ENCODE measurements around the gene NLRP9. TPM values are rescaled to one million over a fixed set of nuclear protein-coding genes. Genes with fewer than 3 reads are reported as not detected.
"Not testable (repeated sequence)": the region's sequence is repeated elsewhere in the genome, so short reads cannot be mapped to it uniquely, and the experiment has no call there.

NLRP9 gene
- not detected for total RNA-seq

DNA sequence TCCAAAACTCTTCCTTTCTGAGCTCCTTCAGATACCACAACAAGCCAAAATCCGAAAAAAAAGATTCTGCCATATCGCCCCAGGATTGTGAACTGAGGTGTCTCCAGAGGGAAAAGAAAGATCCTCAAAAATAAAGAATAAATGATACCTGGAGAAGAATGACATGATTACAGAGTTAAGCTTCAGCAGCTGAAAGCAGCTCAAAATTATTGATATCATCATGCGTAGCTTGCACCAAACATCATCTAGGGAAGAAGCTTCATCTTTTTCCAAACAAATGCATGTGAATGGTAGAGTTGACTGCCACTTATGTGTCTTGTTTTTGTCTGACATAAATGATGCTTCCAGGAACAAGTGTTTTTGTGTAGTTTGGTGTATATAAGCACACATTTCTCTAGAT is at the start of gene NLRP9:
Gene NLRP9 (minus strand): TSS at position 101 of the 400 bp plus-strand sequence. CDS start 28 bp downstream, at position 73.
- Mint-ChIP-seq H3K4me3 (no peak within 1 kb of the TSS), H3K4me1 (ENCODE audit: low read depth) (no peaks in the 10 kb centered on the region), H3K9me3 (no peaks in the 10 kb centered on the region), H3K27ac (no peak within 1 kb of the TSS), H3K27me3 (ENCODE audit: low read depth) (peaks cover 7% of the 10 kb centered on the region), H3K36me3 (ENCODE audit: low read depth) (no peaks in the 10 kb centered on the region)
- DNase-seq: no peak
- CTCF ChIA-PET: no interaction called here
- intact Hi-C loops (cut with micrococcal nuclease): no loop called here

DNA sequence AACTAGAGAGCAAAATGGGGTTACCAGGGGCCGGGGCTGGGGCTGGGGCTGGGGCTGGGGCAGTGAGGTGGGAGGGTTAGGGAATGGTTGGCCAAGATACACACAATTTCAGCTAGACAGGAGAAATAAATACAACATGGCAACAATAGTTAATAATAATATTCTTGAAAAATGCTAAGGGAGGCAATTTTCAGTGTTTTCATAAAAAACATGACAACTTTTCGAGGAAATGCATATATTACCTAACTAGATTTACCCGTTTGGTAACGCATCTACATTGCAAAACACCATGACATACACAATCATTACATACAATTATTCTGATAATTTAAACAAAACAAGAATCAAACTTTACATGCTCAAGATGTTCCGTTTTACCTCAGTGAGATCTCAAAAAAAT is 42.9 kb upstream of the NLRP9 start:
- Mint-ChIP-seq H3K4me3 (no peak overlapping the region), H3K9me3 (no peaks in the 10 kb centered on the region), H3K27ac (no peak overlapping the region), H3K36me3 (ENCODE audit: low read depth) (no peaks in the 10 kb centered on the region), H3K27me3 (ENCODE audit: low read depth) (peaks cover 19% of the 10 kb centered on the region), H3K4me1 (ENCODE audit: low read depth) (no peaks in the 10 kb centered on the region)
- CTCF ChIA-PET: no interaction called here
- intact Hi-C loops (cut with micrococcal nuclease): no loop called here
- DNase-seq: no peak

DNA sequence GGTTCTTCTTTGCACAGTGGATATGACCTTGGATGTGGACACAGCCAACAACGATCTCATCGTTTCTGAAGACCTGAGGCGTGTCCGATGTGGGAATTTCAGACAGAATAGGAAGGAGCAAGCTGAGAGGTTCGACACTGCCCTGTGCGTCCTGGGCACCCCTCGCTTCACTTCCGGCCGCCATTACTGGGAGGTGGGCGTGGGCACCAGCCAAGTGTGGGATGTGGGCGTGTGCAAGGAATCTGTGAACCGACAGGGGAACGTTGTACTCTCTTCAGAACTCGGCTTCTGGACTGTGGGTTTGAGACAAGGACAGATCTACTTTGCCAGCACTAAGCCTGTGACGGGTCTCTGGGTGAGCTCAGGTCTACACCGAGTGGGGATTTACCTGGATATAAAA is 40.1 kb upstream of the NLRP9 start:
- H3K27ac Mint-ChIP-seq: no peak overlapping the region
- H3K4me3 Mint-ChIP-seq: no peak overlapping the region
- H3K4me1 Mint-ChIP-seq (ENCODE audit: low read depth): no peaks in the 10 kb centered on the region
- intact Hi-C loops (cut with micrococcal nuclease): no loop called here
- H3K27me3 Mint-ChIP-seq (ENCODE audit: low read depth): peaks cover 19% of the 10 kb centered on the region
- CTCF ChIA-PET: no interaction called here
- no peaks in the 10 kb centered on the region for H3K36me3 Mint-ChIP-seq (ENCODE audit: low read depth)
- no peak for DNase-seq
- H3K9me3 Mint-ChIP-seq: no peaks in the 10 kb centered on the region

DNA sequence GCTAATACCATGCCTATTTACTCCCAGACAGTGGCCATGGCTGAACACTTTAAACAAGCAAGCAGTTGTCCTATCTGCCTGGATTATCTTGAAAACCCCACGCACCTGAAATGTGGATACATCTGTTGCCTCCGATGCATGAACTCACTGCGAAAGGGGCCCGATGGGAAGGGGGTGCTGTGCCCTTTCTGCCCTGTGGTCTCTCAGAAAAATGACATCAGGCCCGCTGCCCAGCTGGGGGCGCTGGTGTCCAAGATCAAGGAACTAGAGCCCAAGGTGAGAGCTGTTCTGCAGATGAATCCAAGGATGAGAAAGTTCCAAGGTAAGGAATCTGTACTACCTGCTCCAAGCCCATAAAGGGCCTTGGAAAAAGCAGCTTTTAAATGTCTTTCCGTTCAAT is 39.3 kb upstream of the NLRP9 start:
- no peaks in the 10 kb centered on the region for H3K9me3 Mint-ChIP-seq
- no peak overlapping the region for H3K27ac Mint-ChIP-seq
- H3K4me1 Mint-ChIP-seq (ENCODE audit: low read depth): no peaks in the 10 kb centered on the region
- intact Hi-C loops (cut with micrococcal nuclease): no loop called here
- H3K36me3 Mint-ChIP-seq (ENCODE audit: low read depth): no peaks in the 10 kb centered on the region
- H3K27me3 Mint-ChIP-seq (ENCODE audit: low read depth): peaks cover 18% of the 10 kb centered on the region
- CTCF ChIA-PET: no interaction called here
- no peak overlapping the region for H3K4me3 Mint-ChIP-seq
- DNase-seq: peak; percentile 9

DNA sequence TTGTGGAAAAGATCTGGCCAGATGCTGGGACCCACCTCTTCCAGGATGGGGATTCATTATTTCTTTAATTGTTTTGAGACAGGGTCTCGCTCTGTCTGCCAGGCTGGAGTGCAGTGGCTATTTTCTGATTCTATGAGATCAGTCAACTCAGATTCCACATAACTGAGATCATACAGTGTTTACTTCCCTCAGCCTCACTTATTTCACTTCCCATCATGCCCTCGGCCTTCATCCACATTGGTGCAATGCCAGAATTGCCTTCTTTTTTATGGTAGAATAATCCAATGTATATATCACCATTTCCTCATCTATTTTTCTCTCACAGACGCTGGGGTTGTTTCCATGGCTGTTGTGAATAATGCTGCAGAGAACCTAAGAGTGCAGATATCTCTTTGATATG is 31.4 kb upstream of the NLRP9 start:
- peaks cover 19% of the 10 kb centered on the region for H3K27me3 Mint-ChIP-seq (ENCODE audit: low read depth)
- DNase-seq; H3K9me3 Mint-ChIP-seq; H3K4me3 Mint-ChIP-seq; H3K27ac Mint-ChIP-seq; CTCF ChIA-PET; intact Hi-C loops (cut with micrococcal nuclease); H3K4me1 Mint-ChIP-seq (ENCODE audit: low read depth); H3K36me3 Mint-ChIP-seq (ENCODE audit: low read depth): not testable (repeated sequence)

DNA sequence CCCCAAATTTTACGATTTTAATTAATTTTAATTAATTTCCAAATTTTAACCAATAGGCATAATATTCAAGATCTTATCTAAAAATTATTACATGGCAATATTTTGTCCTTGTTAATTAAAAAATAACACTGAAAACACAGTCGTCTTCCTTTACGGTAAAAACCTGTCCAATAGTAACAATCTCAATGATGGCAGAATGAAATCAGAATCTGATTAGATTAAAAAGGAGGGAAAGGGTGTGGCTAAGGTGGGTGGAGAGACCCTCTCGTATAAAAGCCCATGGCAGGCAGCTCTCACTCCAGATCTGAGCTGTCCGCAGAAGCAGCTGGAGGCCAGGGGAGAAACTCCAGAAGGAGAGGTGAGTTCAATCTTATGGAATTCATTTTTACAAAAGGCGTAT is 30.6 kb upstream of the NLRP9 start, which contains the start of gene RFPL4AL1:
Gene RFPL4AL1 (plus strand): TSS at position 301 of the 400 bp plus-strand sequence. CDS start 2,687 bp downstream, outside the sequence.
- H3K4me3 Mint-ChIP-seq; H3K4me1 Mint-ChIP-seq (ENCODE audit: low read depth); H3K36me3 Mint-ChIP-seq (ENCODE audit: low read depth); H3K27ac Mint-ChIP-seq; DNase-seq; intact Hi-C loops (cut with micrococcal nuclease); CTCF ChIA-PET; H3K9me3 Mint-ChIP-seq: not testable (repeated sequence)
- H3K27me3 Mint-ChIP-seq (ENCODE audit: low read depth): peaks cover 19% of the 10 kb centered on the region

DNA sequence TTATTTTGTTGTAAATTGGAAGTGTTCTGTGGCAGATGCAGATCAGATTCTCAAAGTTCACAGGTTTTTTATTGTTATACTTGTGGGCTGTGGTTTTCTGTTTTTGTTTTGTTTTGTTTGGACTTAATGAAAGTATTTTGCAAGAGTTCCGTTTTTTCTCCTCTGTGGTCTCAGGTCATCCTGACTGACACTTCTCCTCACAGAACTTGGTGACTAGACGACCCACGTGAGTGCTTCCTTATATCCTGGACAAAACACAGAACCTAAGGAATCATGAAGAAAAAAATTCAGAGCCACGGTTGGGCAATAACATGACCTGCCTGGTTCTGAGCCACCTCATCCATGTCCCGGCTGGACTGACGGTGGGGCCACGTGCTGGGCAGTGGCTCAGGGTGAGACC is 28.3 kb upstream of the NLRP9 start:
- CTCF ChIA-PET: no interaction called here
- no peak for DNase-seq
- H3K9me3 Mint-ChIP-seq: peaks cover 2% of the 10 kb centered on the region
- no peaks in the 10 kb centered on the region for H3K4me1 Mint-ChIP-seq (ENCODE audit: low read depth)
- intact Hi-C loops (cut with micrococcal nuclease): no loop called here
- H3K27ac Mint-ChIP-seq: no peak overlapping the region
- peaks cover 24% of the 10 kb centered on the region for H3K27me3 Mint-ChIP-seq (ENCODE audit: low read depth)
- H3K36me3 Mint-ChIP-seq (ENCODE audit: low read depth): no peaks in the 10 kb centered on the region
- H3K4me3 Mint-ChIP-seq: no peak overlapping the region

DNA sequence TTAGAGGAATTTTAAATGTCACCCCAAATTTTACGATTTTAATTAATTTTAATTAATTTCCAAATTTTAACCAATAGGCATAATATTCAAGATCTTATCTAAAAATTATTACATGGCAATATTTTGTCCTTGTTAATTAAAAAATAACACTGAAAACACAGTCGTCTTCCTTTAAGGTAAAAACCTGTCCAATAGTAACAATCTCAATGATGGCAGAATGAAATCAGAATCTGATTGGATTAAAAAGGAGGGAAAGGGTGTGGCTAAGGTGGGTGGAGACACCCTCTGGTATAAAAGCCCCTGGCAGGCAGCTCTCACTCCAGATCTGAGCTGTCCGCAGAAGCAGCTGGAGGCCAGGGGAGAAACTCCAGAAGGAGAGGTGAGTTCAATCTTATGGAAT is 20.6 kb upstream of the NLRP9 start, which contains the start of gene RFPL4A:
Gene RFPL4A (plus strand): TSS at position 301 of the 400 bp plus-strand sequence. CDS start 2,704 bp downstream, outside the sequence.
- DNase-seq: not testable (repeated sequence)

DNA sequence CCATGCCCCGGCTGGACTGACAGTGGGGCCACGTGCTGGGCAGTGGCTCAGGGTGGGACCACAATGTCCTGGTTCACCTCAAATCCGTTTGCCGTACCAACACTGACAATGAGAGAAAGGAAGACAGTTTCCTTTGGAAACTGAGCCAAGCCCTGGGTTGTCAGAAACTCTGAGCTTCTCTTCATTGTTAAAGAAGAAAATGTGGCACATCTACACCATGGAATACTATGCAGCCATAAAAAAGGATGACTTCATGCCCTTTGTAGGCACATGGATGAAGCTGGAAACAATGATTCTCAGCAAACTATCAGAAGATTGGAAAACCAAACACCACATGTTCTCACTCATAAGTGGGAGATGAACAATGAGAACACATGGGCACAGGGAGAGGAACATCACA is 18.6 kb upstream of the NLRP9 start:
- H3K36me3 Mint-ChIP-seq (ENCODE audit: low read depth); H3K27ac Mint-ChIP-seq; H3K27me3 Mint-ChIP-seq (ENCODE audit: low read depth); CTCF ChIA-PET; intact Hi-C loops (cut with micrococcal nuclease); H3K9me3 Mint-ChIP-seq; H3K4me1 Mint-ChIP-seq (ENCODE audit: low read depth); H3K4me3 Mint-ChIP-seq; DNase-seq: not testable (repeated sequence)

More for the DNA sequence above, 20.6 kb upstream of the NLRP9 start, which contains the start of gene RFPL4A:
- H3K27me3 Mint-ChIP-seq (ENCODE audit: low read depth); CTCF ChIA-PET; H3K4me3 Mint-ChIP-seq; H3K27ac Mint-ChIP-seq; H3K9me3 Mint-ChIP-seq; intact Hi-C loops (cut with micrococcal nuclease); H3K36me3 Mint-ChIP-seq (ENCODE audit: low read depth); H3K4me1 Mint-ChIP-seq (ENCODE audit: low read depth): not testable (repeated sequence)

DNA sequence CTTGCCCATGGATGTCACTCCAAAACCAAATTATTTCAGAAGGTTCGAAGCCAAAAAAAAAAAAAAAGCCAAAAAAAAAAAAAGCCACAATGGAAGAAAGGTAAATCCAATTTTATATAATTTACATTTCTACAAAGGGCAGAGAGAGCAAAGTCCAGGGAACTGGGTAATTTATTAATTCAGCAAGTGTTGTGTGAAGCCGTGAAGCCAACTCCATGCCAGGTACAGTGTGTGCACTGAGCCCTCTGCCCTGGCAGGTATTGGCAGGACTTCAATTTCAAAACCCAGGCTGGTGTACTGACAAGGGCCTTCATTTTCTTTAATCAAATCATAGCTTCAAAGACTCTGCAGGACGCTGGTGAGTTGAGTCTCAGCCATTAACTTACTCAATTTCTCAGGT is 15.2 kb upstream of the NLRP9 start:
- Mint-ChIP-seq H3K4me1 (ENCODE audit: low read depth) (no peaks in the 10 kb centered on the region), H3K9me3 (no peaks in the 10 kb centered on the region), H3K27ac (no peak overlapping the region), H3K4me3 (no peak overlapping the region), H3K27me3 (ENCODE audit: low read depth) (peaks cover 4% of the 10 kb centered on the region), H3K36me3 (ENCODE audit: low read depth) (no peaks in the 10 kb centered on the region)
- CTCF ChIA-PET: no interaction called here
- no peak for DNase-seq
- intact Hi-C loops (cut with micrococcal nuclease): no loop called here

DNA sequence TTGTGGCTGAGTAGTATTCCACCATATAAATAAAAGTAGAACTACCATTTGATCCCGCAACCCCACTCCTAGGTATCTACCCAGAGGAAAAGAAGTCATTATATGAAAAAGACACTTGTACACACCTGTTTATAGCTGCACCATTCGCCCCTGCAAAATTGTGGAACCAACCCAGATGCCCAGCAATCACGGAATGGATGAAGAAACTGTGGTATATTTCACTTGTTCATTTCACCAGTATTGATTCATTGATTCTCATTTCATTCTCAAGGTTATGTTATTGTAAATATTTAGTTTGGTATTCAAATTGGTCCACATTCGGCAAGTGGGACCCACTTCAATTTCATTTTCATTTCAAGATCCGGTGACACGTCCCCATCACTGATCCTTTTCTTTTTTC is 12.5 kb upstream of the NLRP9 start:
- CTCF ChIA-PET: no interaction called here
- H3K27ac Mint-ChIP-seq: no peak overlapping the region
- H3K9me3 Mint-ChIP-seq: no peaks in the 10 kb centered on the region
- peaks cover 4% of the 10 kb centered on the region for H3K27me3 Mint-ChIP-seq (ENCODE audit: low read depth)
- DNase-seq: no peak
- H3K4me1 Mint-ChIP-seq (ENCODE audit: low read depth): no peaks in the 10 kb centered on the region
- intact Hi-C loops (cut with micrococcal nuclease): no loop called here
- no peaks in the 10 kb centered on the region for H3K36me3 Mint-ChIP-seq (ENCODE audit: low read depth)
- no peak overlapping the region for H3K4me3 Mint-ChIP-seq

DNA sequence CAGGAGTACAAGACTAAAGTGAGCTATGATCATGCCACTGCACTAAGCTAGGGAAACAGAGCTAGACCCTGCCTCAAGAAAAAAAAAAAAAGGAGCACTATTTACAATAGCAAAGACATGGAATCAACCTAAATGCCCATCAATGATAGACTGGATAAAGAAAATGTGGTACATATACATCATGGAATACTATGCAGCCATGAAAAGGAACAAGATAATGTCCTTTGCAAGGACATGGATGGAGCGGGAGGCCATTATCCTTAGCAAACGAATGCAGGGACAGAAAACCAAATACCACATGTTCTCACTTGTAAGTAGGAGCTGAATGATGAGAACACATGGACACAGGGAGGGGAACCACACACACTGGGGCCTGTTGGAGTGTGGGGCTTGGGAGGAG is 7.8 kb downstream of the NLRP9 start:
- H3K27ac Mint-ChIP-seq; DNase-seq; H3K4me1 Mint-ChIP-seq (ENCODE audit: low read depth); H3K36me3 Mint-ChIP-seq (ENCODE audit: low read depth); H3K4me3 Mint-ChIP-seq; intact Hi-C loops (cut with micrococcal nuclease); H3K27me3 Mint-ChIP-seq (ENCODE audit: low read depth); H3K9me3 Mint-ChIP-seq: not testable (repeated sequence)
- CTCF ChIA-PET: interaction anchor here (0.6 kb wide), 1 partner anchor 987 kb away, joined by 4 read pairs; no protein-coding TSS in a partner anchor

DNA sequence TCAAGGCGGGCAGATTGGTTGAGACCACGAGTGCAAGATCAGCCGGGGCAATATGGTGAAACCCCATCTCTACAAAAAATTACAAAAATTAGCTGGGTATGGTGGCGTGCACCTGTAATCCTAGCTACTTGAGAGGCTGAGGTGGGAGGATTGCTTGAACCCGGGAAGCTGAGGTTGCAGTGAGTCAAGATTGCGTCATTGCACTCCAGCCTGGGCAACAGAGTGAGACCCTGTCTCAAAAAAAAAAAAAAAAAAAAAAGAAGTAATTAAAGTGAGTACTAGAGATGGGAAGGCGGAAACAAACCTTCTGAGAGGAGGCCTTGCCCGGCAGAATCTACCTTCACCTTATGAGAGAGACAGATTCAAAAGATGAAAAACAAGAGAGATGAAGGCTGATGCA is 14.7 kb downstream of the NLRP9 start:
- no peak for DNase-seq
- H3K27ac Mint-ChIP-seq: no peak overlapping the region
- H3K4me3 Mint-ChIP-seq: no peak overlapping the region
- intact Hi-C loops (cut with micrococcal nuclease): no loop called here
- H3K9me3 Mint-ChIP-seq: peaks cover 14% of the 10 kb centered on the region
- H3K36me3 Mint-ChIP-seq (ENCODE audit: low read depth): peaks cover 2% of the 10 kb centered on the region
- H3K27me3 Mint-ChIP-seq (ENCODE audit: low read depth): peaks cover 31% of the 10 kb centered on the region
- CTCF ChIA-PET: no interaction called here
- H3K4me1 Mint-ChIP-seq (ENCODE audit: low read depth): no peaks in the 10 kb centered on the region

DNA sequence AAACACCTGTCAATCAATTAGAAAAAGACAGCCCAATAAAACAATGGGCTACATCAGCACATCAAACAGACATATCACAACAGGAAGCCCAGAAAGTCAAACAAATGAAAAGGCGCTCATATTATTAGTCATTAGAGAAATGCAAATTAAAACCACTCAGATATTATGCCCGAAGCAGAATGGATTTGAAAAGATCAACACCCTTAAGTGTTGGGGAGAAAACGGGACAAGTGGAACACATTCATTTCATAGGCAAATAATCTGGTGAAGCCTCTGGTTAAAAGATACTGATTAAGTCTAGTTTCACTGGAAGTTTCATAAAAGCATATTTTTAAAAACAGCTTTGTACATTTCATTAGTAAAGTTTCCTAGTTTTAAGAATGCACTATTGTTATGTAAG is 17.4 kb downstream of the NLRP9 start:
- DNase-seq: no peak
- peaks cover 46% of the 10 kb centered on the region for H3K27me3 Mint-ChIP-seq (ENCODE audit: low read depth)
- H3K27ac Mint-ChIP-seq: no peak overlapping the region
- H3K9me3 Mint-ChIP-seq: peaks cover 14% of the 10 kb centered on the region
- intact Hi-C loops (cut with micrococcal nuclease): no loop called here
- H3K36me3 Mint-ChIP-seq (ENCODE audit: low read depth): peaks cover 2% of the 10 kb centered on the region
- CTCF ChIA-PET: interaction anchor here (0.6 kb wide), 1 partner anchor 319 kb away, joined by 3 read pairs; no protein-coding TSS in a partner anchor
- H3K4me3 Mint-ChIP-seq: no peak overlapping the region
- H3K4me1 Mint-ChIP-seq (ENCODE audit: low read depth): no peaks in the 10 kb centered on the region
